Stimulated activated memory B cell treated with anti-CD40 and anti-IgM and Interleukin-4, amounts not matched to agents 10 μg/mL and 1 μg/mL and 100 μg/mL, for 72 hours (primary cell): ENCODE measurements around the gene SEMA5A.

Source experiments
- ATAC-seq: fragments of 150-1000 bp; cut with Tn5 transposase; 2 replicates; pipeline ENCODE4 v1.10.0; 2021
- H3K27ac Mint-ChIP-seq: one replicate; pipeline ENCODE4 v1.8.0; 2022; ENCODE audit warnings: mild to moderate bottlenecking, mixed read lengths
- H3K27me3 Mint-ChIP-seq: one replicate; pipeline ENCODE4 v1.8.0; 2022; ENCODE audit warnings: mixed read lengths
- H3K36me3 Mint-ChIP-seq: one replicate; pipeline ENCODE4 v1.8.0; 2022; ENCODE audit warnings: mixed read lengths
- H3K4me1 Mint-ChIP-seq: one replicate; pipeline ENCODE4 v1.8.0; 2022; ENCODE audit warnings: mixed read lengths
- H3K4me3 Mint-ChIP-seq: one replicate; pipeline ENCODE4 v1.8.0; 2022; ENCODE audit warnings: mild to moderate bottlenecking, moderate library complexity, mixed read lengths
- H3K9me3 Mint-ChIP-seq: one replicate; pipeline ENCODE4 v1.8.0; 2022; ENCODE audit warnings: mixed read lengths

The SEMA5A gene

GRCh38 chr5:9545992-9546851, at the start of gene SEMA5A:
SEMA5A (minus strand) TSS chr5:9546075; CDS start chr5:9379946, 166,129 bp downstream.
- H3K4me3 Mint-ChIP-seq: no peak within 1 kb of the TSS
- H3K4me1 Mint-ChIP-seq: peaks cover 9% of the 10 kb centered on the region
- H3K27ac Mint-ChIP-seq: no peak within 1 kb of the TSS
- no peaks in the 10 kb centered on the region for H3K36me3 Mint-ChIP-seq
- peaks cover 3% of the 10 kb centered on the region for H3K9me3 Mint-ChIP-seq
- H3K27me3 Mint-ChIP-seq: peaks cover 40% of the 10 kb centered on the region
- ATAC-seq: peak; percentile 38

- H3K9me3 Mint-ChIP-seq: peaks cover 3% of the 10 kb centered on the region
- no peaks in the 10 kb centered on the region for H3K36me3 Mint-ChIP-seq
- no peaks in the 10 kb centered on the region for H3K27me3 Mint-ChIP-seq
- H3K4me1 Mint-ChIP-seq: no peaks in the 10 kb centered on the region
- H3K27ac Mint-ChIP-seq: no peak overlapping the region
- ATAC-seq: no peak
- H3K4me3 Mint-ChIP-seq: no peak overlapping the region
Observed at GRCh38 chr5:9594913-9595312, 49.0 kb upstream of the SEMA5A start.

GRCh38 chr5:9589049-9589835, 43.4 kb upstream of the SEMA5A start:
- Mint-ChIP-seq H3K4me3 (no peak overlapping the region), H3K27ac (no peak overlapping the region), H3K27me3 (no peaks in the 10 kb centered on the region), H3K36me3 (no peaks in the 10 kb centered on the region), H3K9me3 (peaks cover under 1% of the 10 kb centered on the region), H3K4me1 (no peaks in the 10 kb centered on the region)
- ATAC-seq: no peak

- Mint-ChIP-seq H3K36me3 (no peaks in the 10 kb centered on the region), H3K4me1 (no peaks in the 10 kb centered on the region), H3K9me3 (no peaks in the 10 kb centered on the region), H3K4me3 (no peak overlapping the region), H3K27ac (no peak overlapping the region), H3K27me3 (no peaks in the 10 kb centered on the region)
- no peak for ATAC-seq
Observed at GRCh38 chr5:9588254-9588653, 42.4 kb upstream of the SEMA5A start.

- Mint-ChIP-seq H3K27ac (no peak overlapping the region), H3K4me3 (no peak overlapping the region), H3K36me3 (no peaks in the 10 kb centered on the region), H3K27me3 (no peaks in the 10 kb centered on the region), H3K4me1 (no peaks in the 10 kb centered on the region), H3K9me3 (no peaks in the 10 kb centered on the region)
- ATAC-seq: no peak
Observed at GRCh38 chr5:9587135-9587534, 41.3 kb upstream of the SEMA5A start.

GRCh38 chr5:9582406-9582805, 36.5 kb upstream of the SEMA5A start:
- no peak overlapping the region for H3K27ac Mint-ChIP-seq
- no peak for ATAC-seq
- H3K4me3 Mint-ChIP-seq: no peak overlapping the region
- no peaks in the 10 kb centered on the region for H3K27me3 Mint-ChIP-seq
- H3K9me3 Mint-ChIP-seq: no peaks in the 10 kb centered on the region
- H3K36me3 Mint-ChIP-seq: no peaks in the 10 kb centered on the region
- no peaks in the 10 kb centered on the region for H3K4me1 Mint-ChIP-seq

GRCh38 chr5:9573796-9574195, 27.9 kb upstream of the SEMA5A start:
- H3K4me1 Mint-ChIP-seq: no peaks in the 10 kb centered on the region
- H3K9me3 Mint-ChIP-seq: peaks cover 3% of the 10 kb centered on the region
- ATAC-seq: no peak
- H3K27me3 Mint-ChIP-seq: no peaks in the 10 kb centered on the region
- no peaks in the 10 kb centered on the region for H3K36me3 Mint-ChIP-seq
- H3K4me3 Mint-ChIP-seq: no peak overlapping the region
- no peak overlapping the region for H3K27ac Mint-ChIP-seq

- H3K36me3 Mint-ChIP-seq: no peaks in the 10 kb centered on the region
- H3K27ac Mint-ChIP-seq: no peak overlapping the region
- H3K4me3 Mint-ChIP-seq: no peak overlapping the region
- no peaks in the 10 kb centered on the region for H3K27me3 Mint-ChIP-seq
- ATAC-seq: no peak
- H3K9me3 Mint-ChIP-seq: peaks cover 3% of the 10 kb centered on the region
- H3K4me1 Mint-ChIP-seq: no peaks in the 10 kb centered on the region
Observed at GRCh38 chr5:9572246-9572645, 26.4 kb upstream of the SEMA5A start.

GRCh38 chr5:9570876-9571275, 25.0 kb upstream of the SEMA5A start:
- no peak overlapping the region for H3K4me3 Mint-ChIP-seq
- H3K27me3 Mint-ChIP-seq: no peaks in the 10 kb centered on the region
- no peak overlapping the region for H3K27ac Mint-ChIP-seq
- H3K36me3 Mint-ChIP-seq: no peaks in the 10 kb centered on the region
- no peaks in the 10 kb centered on the region for H3K4me1 Mint-ChIP-seq
- peaks cover 3% of the 10 kb centered on the region for H3K9me3 Mint-ChIP-seq
- ATAC-seq: no peak

- Mint-ChIP-seq H3K4me1 (no peaks in the 10 kb centered on the region), H3K4me3 (no peak overlapping the region), H3K27me3 (no peaks in the 10 kb centered on the region), H3K27ac (no peak overlapping the region), H3K9me3 (no peaks in the 10 kb centered on the region), H3K36me3 (no peaks in the 10 kb centered on the region)
- no peak for ATAC-seq
Observed at GRCh38 chr5:9567039-9567438, 21.2 kb upstream of the SEMA5A start.

- Mint-ChIP-seq H3K27me3 (no peaks in the 10 kb centered on the region), H3K4me1 (no peaks in the 10 kb centered on the region), H3K9me3 (no peaks in the 10 kb centered on the region), H3K4me3 (no peak overlapping the region), H3K27ac (no peak overlapping the region), H3K36me3 (no peaks in the 10 kb centered on the region)
- no peak for ATAC-seq
Observed at GRCh38 chr5:9564752-9565151, 18.9 kb upstream of the SEMA5A start.

GRCh38 chr5:9562141-9562540, 16.3 kb upstream of the SEMA5A start:
- no peaks in the 10 kb centered on the region for H3K27me3 Mint-ChIP-seq
- H3K36me3 Mint-ChIP-seq: no peaks in the 10 kb centered on the region
- no peak overlapping the region for H3K4me3 Mint-ChIP-seq
- H3K4me1 Mint-ChIP-seq: no peaks in the 10 kb centered on the region
- ATAC-seq: no peak
- H3K9me3 Mint-ChIP-seq: no peaks in the 10 kb centered on the region
- no peak overlapping the region for H3K27ac Mint-ChIP-seq

GRCh38 chr5:9559965-9560364, 14.1 kb upstream of the SEMA5A start:
- no peak for ATAC-seq
- H3K9me3 Mint-ChIP-seq: peaks cover 6% of the 10 kb centered on the region

GRCh38 chr5:9558319-9558965, 12.6 kb upstream of the SEMA5A start:
- Mint-ChIP-seq H3K27me3 (no peaks in the 10 kb centered on the region), H3K36me3 (no peaks in the 10 kb centered on the region), H3K9me3 (peaks cover 9% of the 10 kb centered on the region), H3K4me1 (no peaks in the 10 kb centered on the region), H3K4me3 (no peak overlapping the region), H3K27ac (no peak overlapping the region)
- ATAC-seq: no peak

More at GRCh38 chr5:9559965-9560364, 14.1 kb upstream of the SEMA5A start:
- H3K4me3 Mint-ChIP-seq: no peak overlapping the region
- no peak overlapping the region for H3K27ac Mint-ChIP-seq
- H3K36me3 Mint-ChIP-seq: no peaks in the 10 kb centered on the region
- H3K27me3 Mint-ChIP-seq: no peaks in the 10 kb centered on the region
- no peaks in the 10 kb centered on the region for H3K4me1 Mint-ChIP-seq

GRCh38 chr5:9557696-9558095, 11.8 kb upstream of the SEMA5A start:
- H3K4me3 Mint-ChIP-seq: no peak overlapping the region
- H3K9me3 Mint-ChIP-seq: peaks cover 9% of the 10 kb centered on the region
- no peak for ATAC-seq
- no peaks in the 10 kb centered on the region for H3K36me3 Mint-ChIP-seq
- H3K4me1 Mint-ChIP-seq: no peaks in the 10 kb centered on the region
- no peaks in the 10 kb centered on the region for H3K27me3 Mint-ChIP-seq
- no peak overlapping the region for H3K27ac Mint-ChIP-seq
